ENCODE data around the gene SETDB1. TPM values are rescaled to one million over a fixed set of nuclear protein-coding genes. Genes with fewer than 3 reads are reported as not detected.

The SETDB1 gene
- total RNA-seq, 1 donor from 2014 or later: 79.5 TPM

GRCh38 chr1:150967936-150968335, 41.8 kb downstream of the SETDB1 start:
- peaks cover 61% of the 10 kb centered on the region for H4K20me1 ChIP-seq (ENCODE audit: low read depth)
- H3K36me3 Mint-ChIP-seq: peaks cover 44% of the 10 kb centered on the region

GRCh38 chr1:150968491-150968890, 42.3 kb downstream of the SETDB1 start:
- H3K27me3 ChIP-seq: no peaks in the 10 kb centered on the region
- no peaks in the 10 kb centered on the region for H3K9me3 ChIP-seq (ENCODE audit: low read depth)
- no peak overlapping the region for H3K9ac ChIP-seq
- peaks cover 53% of the 10 kb centered on the region for H3K79me2 ChIP-seq (ENCODE audit: low read depth)
- TF ChIP-seq, protein P1, sequence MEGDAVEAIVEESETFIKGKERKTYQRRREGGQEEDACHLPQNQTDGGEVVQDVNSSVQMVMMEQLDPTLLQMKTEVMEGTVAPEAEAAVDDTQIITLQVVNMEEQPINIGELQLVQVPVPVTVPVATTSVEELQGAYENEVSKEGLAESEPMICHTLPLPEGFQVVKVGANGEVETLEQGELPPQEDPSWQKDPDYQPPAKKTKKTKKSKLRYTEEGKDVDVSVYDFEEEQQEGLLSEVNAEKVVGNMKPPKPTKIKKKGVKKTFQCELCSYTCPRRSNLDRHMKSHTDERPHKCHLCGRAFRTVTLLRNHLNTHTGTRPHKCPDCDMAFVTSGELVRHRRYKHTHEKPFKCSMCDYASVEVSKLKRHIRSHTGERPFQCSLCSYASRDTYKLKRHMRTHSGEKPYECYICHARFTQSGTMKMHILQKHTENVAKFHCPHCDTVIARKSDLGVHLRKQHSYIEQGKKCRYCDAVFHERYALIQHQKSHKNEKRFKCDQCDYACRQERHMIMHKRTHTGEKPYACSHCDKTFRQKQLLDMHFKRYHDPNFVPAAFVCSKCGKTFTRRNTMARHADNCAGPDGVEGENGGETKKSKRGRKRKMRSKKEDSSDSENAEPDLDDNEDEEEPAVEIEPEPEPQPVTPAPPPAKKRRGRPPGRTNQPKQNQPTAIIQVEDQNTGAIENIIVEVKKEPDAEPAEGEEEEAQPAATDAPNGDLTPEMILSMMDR (IDR thresholded peaks at IDR 0.05): no peak
- TF ChIP-seq EZH2 (IDR thresholded peaks at IDR 0.05): no peak
- TF ChIP-seq EZH2phosphoT487 (IDR thresholded peaks at IDR 0.05): no peak
- H3F3A ChIP-seq (ENCODE audit: low read depth): peaks cover 30% of the 10 kb centered on the region
- H3K27ac ChIP-seq: no peak overlapping the region
- H2AFZ ChIP-seq (replicated peaks): no peak overlapping the region
- Mint-ChIP-seq H3K27me3 (ENCODE audit: insufficient read depth, low read depth) (no peaks in the 10 kb centered on the region), H3K36me3 (peaks cover 39% of the 10 kb centered on the region), H3K4me3 (peak overlapping the region; percentile 7), H3K9me3 (no peaks in the 10 kb centered on the region), H3K27ac (no peak overlapping the region), H3K4me1 (peaks cover 34% of the 10 kb centered on the region)
- no peak overlapping the region for H3K4me3 ChIP-seq
- H3K4me2 ChIP-seq: no peak overlapping the region
- peaks cover 30% of the 10 kb centered on the region for H3K4me1 ChIP-seq
- H3K36me3 ChIP-seq: no peaks in the 10 kb centered on the region
- peaks cover 67% of the 10 kb centered on the region for H4K20me1 ChIP-seq (ENCODE audit: low read depth)
- no peak for DNase-seq (ENCODE audit: low spot score)

More at GRCh38 chr1:150967936-150968335, 41.8 kb downstream of the SETDB1 start:
- Mint-ChIP-seq H3K4me1 (peaks cover 29% of the 10 kb centered on the region), H3K4me3 (no peak overlapping the region), H3K9me3 (no peaks in the 10 kb centered on the region), H3K27me3 (ENCODE audit: insufficient read depth, low read depth) (peaks cover 3% of the 10 kb centered on the region), H3K27ac (no peak overlapping the region)
- H3K4me2 ChIP-seq: no peak overlapping the region
- H3K36me3 ChIP-seq: no peaks in the 10 kb centered on the region
- H2AFZ ChIP-seq (replicated peaks): no peak overlapping the region
- no peaks in the 10 kb centered on the region for H3K27me3 ChIP-seq
- H3K79me2 ChIP-seq (ENCODE audit: low read depth): peaks cover 48% of the 10 kb centered on the region
- no peak overlapping the region for H3K27ac ChIP-seq
- DNase-seq (ENCODE audit: low spot score): no peak
- H3F3A ChIP-seq (ENCODE audit: low read depth): peaks cover 25% of the 10 kb centered on the region
- peaks cover 25% of the 10 kb centered on the region for H3K4me1 ChIP-seq
- no peak overlapping the region for H3K4me3 ChIP-seq
- H3K9me3 ChIP-seq (ENCODE audit: low read depth): no peaks in the 10 kb centered on the region
- TF ChIP-seq EZH2phosphoT487 (IDR thresholded peaks at IDR 0.05) (no peak), EZH2 (IDR thresholded peaks at IDR 0.05) (no peak)
- TF ChIP-seq, protein P1 (IDR thresholded peaks at IDR 0.05): no peak
- no peak overlapping the region for H3K9ac ChIP-seq

GRCh38 chr1:150969626-150970025, 43.5 kb downstream of the SETDB1 start:
- Histone ChIP-seq H3K9ac (no peak overlapping the region), H3K4me2 (no peak overlapping the region), H4K20me1 (ENCODE audit: low read depth) (peaks cover 70% of the 10 kb centered on the region), H3K36me3 (no peaks in the 10 kb centered on the region), H3K27me3 (no peaks in the 10 kb centered on the region), H2AFZ (replicated peaks) (no peak overlapping the region), H3K9me3 (ENCODE audit: low read depth) (no peaks in the 10 kb centered on the region), H3K79me2 (ENCODE audit: low read depth) (peaks cover 64% of the 10 kb centered on the region), H3F3A (ENCODE audit: low read depth) (peaks cover 36% of the 10 kb centered on the region), H3K4me3 (no peak overlapping the region), H3K27ac (no peak overlapping the region), H3K4me1 (peaks cover 33% of the 10 kb centered on the region)
- TF ChIP-seq, protein P1 (IDR thresholded peaks at IDR 0.05): no peak
- TF ChIP-seq EZH2 (IDR thresholded peaks at IDR 0.05): no peak
- no peak for TF ChIP-seq EZH2phosphoT487 (IDR thresholded peaks at IDR 0.05)
- Mint-ChIP-seq H3K4me3 (no peak overlapping the region), H3K27me3 (ENCODE audit: insufficient read depth, low read depth) (peaks cover 2% of the 10 kb centered on the region), H3K27ac (no peak overlapping the region), H3K36me3 (peaks cover 30% of the 10 kb centered on the region), H3K4me1 (peaks cover 34% of the 10 kb centered on the region), H3K9me3 (no peaks in the 10 kb centered on the region)
- no peak for DNase-seq (ENCODE audit: low spot score)

Measured in neural progenitor cell (in vitro differentiated cells).